Left kidney (tissue), 8 donors: Measurements from ENCODE around the gene OIP5. TPM values are rescaled to one million over a fixed set of nuclear protein-coding genes. Genes with fewer than 3 reads are reported as not detected.
"Not testable (repeated sequence)": the region's sequence is repeated elsewhere in the genome, so short reads cannot be mapped to it uniquely, and the experiment has no call there.

Source experiments
- DNase-seq: peaks from one replicate; pipeline ENCODE4 v3.0.0-alpha.2; 2013
- long read RNA-seq, 8 donors: transcript quantifications; one replicate each; lab custom pipeline, GENCODE V29; 2026
- polyA plus RNA-seq: library from polyadenylated mRNA; unstranded; fragments of 120-200 nt; gene quantifications from one replicate; pipeline ENCODE4 v1.2.1, GENCODE V29; 2013; ENCODE audit not compliant: insufficient read length

OIP5 gene
- polyA plus RNA-seq, result 12.5 TPM
- long read RNA-seq, donor 1, partial matches to known transcripts, result 0 of 27 reads
- long read RNA-seq, donor 1, other reads (novel, unspliced or antisense), result 23 of 27 reads
- long read RNA-seq, donor 2, transcript OIP5-201 (5 exons, 1,236 nt), result major isoform, 7 of 7 reads
- long read RNA-seq, donor 2, partial matches to known transcripts, result 0 of 7 reads
- long read RNA-seq, donor 2, other reads (novel, unspliced or antisense), result 0 of 7 reads
- long read RNA-seq, donor 3, transcript OIP5-201 (5 exons, 1,236 nt), result major isoform, 7 of 7 reads
- long read RNA-seq, donor 3, partial matches to known transcripts, result 0 of 7 reads
- long read RNA-seq, donor 3, other reads (novel, unspliced or antisense), result 0 of 7 reads
- long read RNA-seq, donor 4, result 0 reads
- long read RNA-seq, donor 5, transcript OIP5-201 (5 exons, 1,236 nt), result major isoform, 8 of 583 reads
- long read RNA-seq, donor 5, partial matches to known transcripts, result 491 of 583 reads
- long read RNA-seq, donor 5, other reads (novel, unspliced or antisense), result 84 of 583 reads
- long read RNA-seq, donor 6, transcript OIP5-201 (5 exons, 1,236 nt), result major isoform, 6 of 7 reads
- long read RNA-seq, donor 6, partial matches to known transcripts, result 0 of 7 reads
- long read RNA-seq, donor 6, other reads (novel, unspliced or antisense), result 0 of 7 reads
- long read RNA-seq, donor 7, transcript OIP5-201 (5 exons, 1,236 nt), result major isoform, 8 of 8 reads
- long read RNA-seq, donor 7, partial matches to known transcripts, result 0 of 8 reads
- long read RNA-seq, donor 7, other reads (novel, unspliced or antisense), result 0 of 8 reads
- long read RNA-seq, donor 8, transcript OIP5-201 (5 exons, 1,236 nt), result major isoform, 5 of 5 reads
- long read RNA-seq, donor 8, partial matches to known transcripts, result 0 of 5 reads
- long read RNA-seq, donor 8, other reads (novel, unspliced or antisense), result 0 of 5 reads

DNA sequence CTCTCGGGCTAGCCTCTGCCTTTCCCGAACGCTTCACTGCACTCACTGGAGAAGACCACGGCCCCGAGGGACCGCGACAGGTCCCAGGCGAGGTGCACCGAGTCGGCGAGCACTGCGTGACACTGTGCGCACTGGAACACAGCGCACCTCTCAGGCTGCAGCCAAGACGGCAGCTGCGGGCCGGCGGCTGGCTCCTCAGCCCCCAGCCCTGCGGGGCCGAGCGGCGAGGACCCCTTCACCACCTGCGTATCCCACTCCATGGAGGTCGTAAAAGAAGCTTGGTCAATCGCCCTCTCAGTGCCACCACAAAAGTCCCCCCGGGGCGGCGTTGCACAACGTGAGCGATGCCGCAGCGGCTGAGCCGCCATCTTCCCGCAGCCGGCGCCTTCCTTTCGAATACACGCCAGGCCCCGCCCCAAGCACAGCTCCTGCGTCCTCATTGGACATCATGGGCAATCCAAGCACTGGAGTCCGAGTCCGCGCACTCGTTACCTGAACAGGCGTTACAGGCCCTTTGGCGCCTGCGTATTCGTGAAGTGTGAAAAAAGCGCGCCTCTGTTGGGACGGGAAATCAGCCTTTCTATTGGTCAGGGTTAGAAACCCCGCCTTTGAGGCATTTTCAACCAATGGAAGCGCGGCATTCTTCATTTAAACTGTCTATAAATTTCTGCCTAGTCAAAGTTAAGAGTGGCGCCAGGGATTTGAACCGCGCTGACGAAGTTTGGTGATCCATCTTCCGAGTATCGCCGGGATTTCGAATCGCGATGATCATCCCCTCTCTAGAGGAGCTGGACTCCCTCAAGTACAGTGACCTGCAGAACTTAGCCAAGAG is at the start of gene OIP5, which contains the start of gene NUSAP1:
Gene OIP5 (minus strand): TSS at position 398 of the 832 bp plus-strand sequence. CDS start 30 bp downstream, at position 368.
Gene NUSAP1 (plus strand): TSS at position 688 of the 832 bp plus-strand sequence. CDS start 77 bp downstream, at position 765.
- peak; percentile 100 for DNase-seq

DNA sequence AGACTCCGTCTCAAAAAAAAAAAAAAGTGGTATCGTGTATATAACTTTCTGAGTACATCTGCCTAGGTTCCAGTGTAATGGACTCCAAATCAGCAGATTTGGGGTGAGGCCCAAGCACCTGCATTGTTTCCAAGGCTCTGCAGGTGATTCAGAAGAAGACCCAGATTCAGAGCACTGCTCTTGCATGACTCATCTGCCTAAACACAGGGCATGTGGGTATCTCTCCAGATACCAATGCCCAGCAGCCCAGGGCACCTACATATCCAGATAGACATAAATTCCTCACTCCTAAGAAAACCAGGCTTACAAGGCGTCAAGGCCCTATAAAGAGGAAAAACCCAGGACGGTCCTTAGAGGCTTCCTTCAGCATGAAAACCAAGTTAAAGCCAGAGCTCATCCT is 45.6 kb upstream of the OIP5 start:
- DNase-seq, result no peak

DNA sequence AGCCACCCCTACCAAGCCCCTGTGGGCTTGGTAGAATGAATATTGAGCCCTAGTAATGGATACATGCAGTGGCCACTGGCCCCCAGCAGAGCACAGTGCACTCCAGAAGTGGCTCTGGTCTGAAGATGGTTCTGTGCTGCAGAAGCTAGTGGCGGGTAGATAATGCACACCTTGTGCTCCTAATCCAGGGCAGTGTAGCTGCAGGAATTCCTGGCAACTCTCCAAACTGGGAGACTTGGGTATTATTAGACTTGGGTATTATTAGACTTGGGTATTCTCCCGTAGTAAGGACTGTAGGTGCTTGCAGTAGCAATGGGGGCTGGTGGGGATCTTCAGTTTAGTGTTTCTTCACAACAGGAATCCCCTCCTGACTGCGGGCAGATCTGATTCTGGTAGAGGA is 35.0 kb upstream of the OIP5 start:
- DNase-seq, result no peak

DNA sequence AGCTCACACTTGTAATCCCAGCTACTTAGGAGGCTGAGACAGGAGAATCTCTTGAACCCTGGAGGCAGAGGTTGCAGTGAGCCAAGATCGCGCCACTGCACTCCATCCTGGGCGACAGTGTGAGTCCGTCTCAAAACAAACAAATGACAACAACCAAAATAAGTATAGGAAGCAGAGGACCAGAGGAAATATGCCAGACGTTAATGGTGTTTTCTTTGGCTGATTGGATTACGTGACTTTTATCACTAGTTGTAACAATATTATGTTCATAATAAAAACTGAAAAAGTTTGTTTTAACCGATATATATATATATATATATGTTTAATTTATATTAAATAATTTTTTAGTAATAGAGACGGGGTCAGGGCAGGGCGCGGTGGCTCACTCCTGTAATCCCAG is 22.0 kb upstream of the OIP5 start:
- no peak for DNase-seq

DNA sequence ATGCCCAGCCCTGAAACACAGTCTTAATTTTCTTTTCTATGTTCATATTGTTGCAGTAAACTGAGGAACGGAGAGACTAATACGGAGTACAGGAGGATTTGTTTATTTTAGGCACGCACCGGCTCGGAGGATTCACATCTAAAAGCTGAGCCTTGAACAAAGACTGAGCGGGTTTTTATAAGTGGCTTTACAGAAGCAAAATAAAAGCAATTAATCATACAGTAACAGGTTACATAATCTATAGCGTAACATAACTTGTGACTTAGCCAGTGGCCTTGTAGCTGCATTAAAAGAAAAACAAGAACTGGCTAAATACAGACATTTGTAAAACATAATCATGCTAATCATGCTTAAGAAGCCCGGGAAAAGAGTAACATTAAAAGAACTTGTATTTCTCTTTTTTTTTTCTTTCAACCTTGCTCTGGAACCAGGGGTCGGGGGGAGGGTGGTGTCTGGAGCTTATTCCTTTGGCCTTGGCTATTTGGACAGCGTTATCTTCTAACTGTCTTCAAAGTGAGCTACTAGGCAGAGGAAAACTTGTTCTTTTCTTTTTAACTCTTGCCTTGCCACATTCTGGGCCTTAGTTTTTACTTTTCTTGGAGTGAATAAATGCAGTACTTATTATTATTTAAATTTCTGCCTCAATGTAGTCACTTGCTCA is 17.8 kb upstream of the OIP5 start:
- DNase-seq, result no peak

DNA sequence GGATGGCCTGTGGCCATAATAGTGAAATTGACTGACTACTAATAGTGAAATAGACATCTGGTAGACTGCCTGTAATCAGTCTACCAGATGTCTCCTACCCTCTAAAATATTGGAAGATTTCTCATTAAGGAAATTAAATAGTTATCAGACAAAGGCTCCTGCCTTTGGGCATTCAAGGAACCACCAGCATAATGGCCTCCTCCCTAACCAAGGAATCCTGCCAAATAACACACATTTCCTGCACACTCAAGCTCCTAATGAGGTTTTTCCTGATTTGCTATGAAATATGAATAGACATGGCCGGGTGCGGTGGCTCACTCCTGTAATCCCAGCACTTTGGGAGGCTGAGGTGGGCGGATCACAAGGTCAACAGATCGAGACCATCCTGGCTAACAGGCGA is 14.8 kb upstream of the OIP5 start:
- DNase-seq, result no peak

DNA sequence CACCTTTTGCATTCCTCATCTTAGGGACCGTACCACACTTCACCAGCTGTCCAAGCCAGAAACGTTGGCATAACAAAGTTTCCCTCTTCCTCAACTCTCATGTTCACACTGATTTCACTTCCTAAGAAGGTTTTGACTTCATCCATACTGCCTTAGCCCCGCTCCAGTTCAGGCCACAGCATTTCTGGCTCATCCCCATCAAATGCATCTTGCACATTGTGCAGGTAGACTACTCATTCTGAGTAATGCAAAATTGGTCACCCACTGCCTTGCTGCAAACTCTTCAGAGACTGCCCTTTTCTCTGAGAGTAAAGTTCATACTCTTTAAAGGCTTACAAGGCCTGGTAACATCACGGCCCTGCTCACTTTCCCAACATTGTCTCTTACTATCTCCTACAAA is 9.1 kb upstream of the OIP5 start:
- DNase-seq, result no peak

DNA sequence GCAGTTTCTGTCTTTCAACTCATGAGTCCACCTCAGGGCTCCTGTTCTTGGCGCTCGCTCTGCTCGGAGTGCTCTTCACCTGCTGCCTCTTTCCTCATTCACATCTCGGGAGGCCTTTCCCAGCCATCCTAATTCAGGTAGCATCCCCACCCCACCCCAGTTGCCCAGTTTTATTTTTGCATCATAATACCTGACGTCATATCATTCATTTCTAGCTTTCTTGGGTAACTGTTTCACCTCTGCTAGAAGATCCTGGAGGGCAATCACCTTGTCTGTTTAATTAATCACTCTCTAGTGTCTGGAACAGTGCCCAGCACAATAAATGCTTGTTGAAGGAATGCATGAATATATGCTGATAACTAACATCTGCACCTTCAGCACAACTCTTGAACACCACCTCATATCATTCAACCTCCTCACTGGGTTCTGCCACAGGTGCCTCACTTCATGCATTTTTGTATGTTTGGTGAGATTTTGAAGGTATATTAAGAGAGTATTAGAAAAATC is 7.9 kb upstream of the OIP5 start:
- DNase-seq, result no peak

DNA sequence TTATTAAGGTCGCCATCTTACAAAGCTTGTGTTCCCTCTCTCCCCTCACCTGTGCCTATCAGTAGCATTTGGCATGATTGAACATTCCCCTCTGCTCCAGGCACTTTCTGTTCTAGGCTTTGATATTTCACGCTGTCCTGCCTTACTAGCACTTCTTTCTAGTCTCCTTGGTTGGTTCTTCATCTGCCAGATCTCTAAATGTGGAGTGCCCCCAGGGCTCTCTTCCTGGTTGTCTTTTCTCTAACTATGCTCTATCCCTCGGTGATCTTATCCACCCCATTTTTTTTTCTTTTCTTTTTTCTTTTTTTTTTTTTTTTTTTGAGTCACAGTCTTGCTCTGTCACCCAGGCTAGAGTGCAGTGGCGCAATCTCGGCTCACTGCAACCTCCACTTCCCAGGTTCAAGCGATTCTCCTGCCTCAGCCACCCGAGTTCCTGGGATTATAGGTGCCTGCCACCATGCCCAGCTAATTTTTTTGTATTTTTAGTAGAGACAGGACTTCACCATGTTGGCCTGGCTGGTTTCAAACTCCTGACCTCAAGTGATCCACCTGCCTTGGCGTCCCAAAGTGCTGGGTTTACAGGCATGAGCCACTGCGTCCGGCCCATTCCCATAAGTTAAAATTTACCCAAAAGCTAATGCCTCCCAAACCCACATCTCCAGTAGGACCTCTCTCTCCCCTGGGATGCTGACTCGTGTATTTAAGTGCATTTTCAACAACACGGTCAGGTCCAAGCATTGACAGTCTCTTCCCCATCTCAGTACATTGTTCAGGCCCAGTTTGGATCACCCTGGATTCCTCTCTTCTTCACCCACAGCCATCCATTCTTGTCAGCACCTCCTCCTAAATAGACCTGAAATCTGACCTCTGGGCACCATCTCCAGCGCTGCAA is 5.5 kb upstream of the OIP5 start:
- no peak for DNase-seq

DNA sequence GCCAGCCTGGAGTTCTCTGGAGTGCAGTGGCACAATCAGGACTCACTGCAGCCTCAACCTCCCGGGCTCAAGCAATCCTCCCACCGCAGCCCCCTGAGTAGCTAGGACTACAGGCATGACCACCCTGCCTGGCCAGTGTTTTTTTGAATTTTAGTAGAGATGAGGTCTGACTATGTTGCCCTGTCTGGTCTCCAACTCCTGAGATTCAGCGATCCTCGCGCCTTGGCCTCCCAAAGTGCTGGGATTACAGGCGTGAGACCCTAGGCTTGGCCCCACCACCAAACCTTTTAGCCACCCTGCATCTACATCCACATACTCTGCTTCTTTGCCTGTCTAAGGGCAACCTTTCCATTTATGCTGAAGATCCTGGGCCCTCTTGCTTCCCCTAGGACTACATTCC is 4.7 kb upstream of the OIP5 start:
- no peak for DNase-seq

DNA sequence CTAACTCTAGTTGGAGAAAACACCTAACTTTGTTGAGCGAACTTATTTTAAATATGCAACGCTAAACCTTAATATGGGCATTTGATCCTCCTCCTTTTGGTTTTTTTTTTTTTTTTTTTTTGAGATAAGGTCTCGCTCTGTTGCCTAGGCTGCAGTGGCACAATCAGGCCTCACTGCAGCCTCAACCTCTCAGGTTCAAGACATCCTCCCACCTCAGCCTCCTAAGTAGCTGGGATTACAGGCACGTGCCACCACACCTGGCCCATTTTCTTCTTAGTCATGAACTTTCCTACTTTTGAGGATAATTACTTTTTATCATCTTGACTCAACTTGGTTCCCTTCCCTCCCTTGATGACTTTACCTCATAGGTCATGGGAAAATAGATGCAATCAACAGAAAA is 4.2 kb upstream of the OIP5 start:
- no peak for DNase-seq

DNA sequence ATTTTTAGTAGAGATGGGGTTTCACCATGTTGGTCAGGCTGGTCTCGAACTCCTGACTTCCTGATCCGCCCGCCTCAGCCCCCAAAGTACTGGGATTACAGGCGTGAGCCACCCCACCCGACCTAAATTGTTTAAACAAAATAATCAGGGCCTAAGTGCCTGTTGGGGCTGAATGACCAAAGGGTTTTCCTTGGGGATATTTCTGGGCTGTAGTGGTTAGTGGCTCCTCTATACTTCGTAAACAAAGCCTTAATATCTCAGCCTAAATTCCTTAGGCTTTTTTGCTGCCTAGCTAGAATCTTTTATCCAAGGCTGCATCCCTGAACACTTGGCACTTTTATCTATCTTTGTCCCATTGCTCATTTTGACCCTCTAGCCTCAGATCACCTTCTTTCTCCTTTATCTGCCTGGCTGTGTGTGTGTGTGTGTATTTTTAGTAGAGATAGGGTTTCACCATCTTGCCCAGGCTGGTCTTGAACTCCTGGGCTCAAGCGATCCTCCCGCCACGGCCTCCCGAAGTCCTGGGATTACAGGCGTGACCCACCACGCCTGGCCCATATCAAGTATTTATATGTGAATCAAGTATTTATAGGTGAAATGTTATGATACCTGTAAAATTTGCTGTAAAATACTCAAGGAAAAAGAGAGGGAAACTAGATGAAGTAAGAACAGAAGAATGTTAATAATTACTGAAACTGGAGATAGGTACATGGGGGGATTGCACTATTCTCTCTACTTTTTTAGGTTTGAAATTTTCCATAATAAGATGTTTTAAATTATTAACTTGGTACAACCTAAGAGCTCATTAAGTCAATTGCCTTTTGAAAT is 2.1 kb upstream of the OIP5 start:
- DNase-seq, result no peak

DNA sequence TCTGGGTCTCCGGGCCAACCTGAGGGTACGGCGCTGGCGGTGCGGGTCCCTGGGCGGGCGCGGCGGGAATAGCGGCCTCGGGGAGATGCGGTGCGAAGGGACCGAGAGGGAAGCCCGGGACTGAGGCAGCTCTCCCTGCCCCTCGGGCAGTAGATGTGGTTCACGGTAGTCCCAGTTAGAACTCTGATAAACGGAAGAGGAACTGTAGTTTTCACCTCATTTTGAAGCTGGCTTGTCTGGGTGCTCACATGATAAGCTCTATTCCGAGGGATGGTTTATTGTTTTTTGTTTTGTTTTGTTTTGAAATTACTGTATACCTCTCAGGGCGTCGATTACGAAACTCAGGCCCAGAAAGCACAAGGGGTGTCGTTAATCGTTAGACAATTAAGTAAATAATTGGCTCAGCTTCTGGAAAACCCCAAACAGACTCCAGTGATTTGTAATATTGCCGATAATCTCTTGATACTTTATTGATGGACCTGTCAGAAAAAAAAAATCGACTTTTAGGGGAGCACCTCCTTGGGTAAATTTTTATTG is 703 bp upstream of the OIP5 start:
- DNase-seq, result peak; percentile 14

DNA sequence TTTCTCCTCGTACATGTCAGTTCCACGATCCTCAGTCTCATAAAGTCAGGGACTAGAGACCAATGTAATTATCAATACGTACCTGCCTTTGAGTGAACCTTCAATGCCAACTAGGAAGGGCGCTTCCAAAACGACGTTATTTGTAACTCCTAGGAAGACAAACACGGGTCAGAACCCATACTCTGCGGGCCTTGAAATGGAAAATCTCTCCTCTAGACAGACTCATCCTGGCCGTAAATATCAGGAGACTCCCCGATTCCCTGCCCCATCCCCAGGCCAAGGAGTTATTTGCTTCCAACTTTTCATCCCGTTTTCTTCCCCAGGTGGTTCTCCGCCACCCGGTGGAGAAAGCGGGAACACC is 578 bp downstream of the OIP5 start:
- DNase-seq, result peak; percentile 69

DNA sequence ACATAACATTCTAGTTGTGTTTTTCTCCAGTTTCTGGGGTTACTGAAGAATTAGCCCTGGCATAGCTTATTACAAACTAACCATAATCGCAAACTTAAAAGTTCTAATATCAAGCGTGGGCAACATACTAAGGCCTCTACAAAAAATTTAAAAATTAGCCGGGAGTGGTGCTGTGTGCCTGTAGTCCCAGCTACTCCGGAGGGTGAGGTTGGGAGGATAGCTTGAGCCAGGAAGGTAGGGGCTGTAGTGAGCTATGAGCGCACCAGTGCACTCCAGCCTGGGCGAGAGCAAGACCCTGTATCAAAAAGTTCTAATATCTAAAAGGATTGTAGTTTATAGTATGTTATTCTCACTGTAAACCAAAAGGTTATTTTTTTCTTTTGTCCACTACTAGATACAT is 1.1 kb downstream of the OIP5 start:
- DNase-seq, result peak; percentile 15

DNA sequence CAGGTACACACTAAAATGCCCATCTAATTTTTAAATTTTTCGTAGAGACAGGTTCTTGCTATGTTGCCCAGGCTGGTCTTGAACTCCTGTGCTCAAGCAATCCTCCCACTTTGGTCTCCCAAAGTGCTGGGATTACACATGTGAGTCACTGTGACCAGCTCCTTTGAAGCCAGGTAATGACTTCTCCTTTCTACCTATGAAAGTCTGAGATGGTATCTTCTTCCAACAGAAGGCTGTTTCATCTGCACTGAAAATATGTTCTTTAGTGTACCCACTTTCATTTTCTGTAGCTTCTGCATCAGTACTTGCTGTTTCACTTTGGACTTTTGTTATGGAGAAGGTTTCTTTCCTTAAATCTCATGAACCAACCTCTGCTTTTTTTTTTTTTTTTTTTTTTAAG is 8.8 kb downstream of the OIP5 start:
- DNase-seq, result no peak

DNA sequence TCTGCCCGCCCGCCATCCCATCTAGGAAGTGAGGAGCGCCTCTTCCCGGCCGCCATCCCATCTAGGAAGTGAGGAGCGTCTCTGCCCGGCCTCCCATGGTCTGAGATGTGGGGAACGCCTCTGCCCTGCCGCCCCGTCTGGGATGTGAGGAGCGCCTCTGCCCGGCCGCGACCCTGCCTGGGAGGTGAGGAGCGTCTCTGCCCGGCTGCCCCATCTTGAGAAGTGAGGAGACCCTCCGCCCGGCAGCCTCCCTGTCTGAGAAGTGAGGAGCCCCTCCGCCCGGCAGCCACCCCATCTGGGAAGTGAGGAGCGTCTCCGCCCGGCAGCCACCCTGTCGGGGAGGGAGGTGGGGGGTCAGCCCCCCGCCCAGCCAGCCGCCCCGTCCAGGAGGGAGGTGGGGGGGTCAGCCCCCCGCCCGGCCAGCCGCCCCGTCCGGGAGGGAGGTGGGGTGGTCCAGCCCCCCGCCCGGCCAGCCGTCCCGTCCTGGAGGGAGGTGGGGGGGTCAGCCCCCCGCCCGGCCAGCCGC is 11.5 kb downstream of the OIP5 start:
- DNase-seq, result not testable (repeated sequence)

DNA sequence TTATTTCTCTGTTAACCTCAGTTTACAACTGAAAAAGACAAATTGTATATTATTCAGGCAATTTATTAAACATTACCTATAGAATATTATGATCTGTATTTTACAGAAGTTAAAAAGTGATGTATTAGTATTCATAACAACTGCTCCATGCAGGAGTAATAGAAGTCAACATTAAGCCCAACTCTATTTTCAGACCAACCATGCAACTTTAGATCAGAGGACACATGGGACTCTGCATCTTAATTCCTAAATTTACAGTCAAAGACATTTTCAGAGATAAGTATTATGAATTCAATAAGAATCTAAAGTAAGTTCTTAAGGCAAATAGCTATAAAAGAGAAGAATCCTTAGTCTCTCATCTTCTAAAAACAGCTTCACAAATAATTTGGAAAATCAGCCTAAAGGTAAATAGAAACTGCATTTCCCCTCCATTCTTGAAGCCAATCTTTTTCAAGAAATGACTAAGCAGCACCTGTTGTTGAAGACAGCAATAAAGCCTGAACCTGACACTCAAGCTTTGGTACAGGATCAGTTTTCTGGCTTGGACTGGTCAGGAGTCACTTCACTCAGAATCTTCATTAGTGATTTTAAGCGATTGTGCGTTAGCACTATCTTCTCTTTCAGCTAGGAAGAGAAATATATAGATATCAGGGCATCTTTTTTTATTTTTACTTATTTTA is 23.0 kb downstream of the OIP5 start:
- no peak for DNase-seq
